Erythroblast (primary cell): Measurements from ENCODE around the gene HSPA5.

Experiments
- DNase-seq, 2 experiments: peaks; one replicate each; lab custom pipeline; 2025; lab: John Stamatoyannopoulos, UW
- GATA1 ChIP-seq: IDR thresholded peaks from 2 replicates; pipeline ENCODE4 v1.6.1; 2011; ENCODE audit warnings: low read depth, mild to moderate bottlenecking, control low read depth, low read length, moderate library complexity
- POLR2A ChIP-seq: IDR thresholded peaks from 2 replicates; pipeline ENCODE4 v1.6.1; 2011; ENCODE audit warnings: mild to moderate bottlenecking, low read length

HSPA5 gene

DNA sequence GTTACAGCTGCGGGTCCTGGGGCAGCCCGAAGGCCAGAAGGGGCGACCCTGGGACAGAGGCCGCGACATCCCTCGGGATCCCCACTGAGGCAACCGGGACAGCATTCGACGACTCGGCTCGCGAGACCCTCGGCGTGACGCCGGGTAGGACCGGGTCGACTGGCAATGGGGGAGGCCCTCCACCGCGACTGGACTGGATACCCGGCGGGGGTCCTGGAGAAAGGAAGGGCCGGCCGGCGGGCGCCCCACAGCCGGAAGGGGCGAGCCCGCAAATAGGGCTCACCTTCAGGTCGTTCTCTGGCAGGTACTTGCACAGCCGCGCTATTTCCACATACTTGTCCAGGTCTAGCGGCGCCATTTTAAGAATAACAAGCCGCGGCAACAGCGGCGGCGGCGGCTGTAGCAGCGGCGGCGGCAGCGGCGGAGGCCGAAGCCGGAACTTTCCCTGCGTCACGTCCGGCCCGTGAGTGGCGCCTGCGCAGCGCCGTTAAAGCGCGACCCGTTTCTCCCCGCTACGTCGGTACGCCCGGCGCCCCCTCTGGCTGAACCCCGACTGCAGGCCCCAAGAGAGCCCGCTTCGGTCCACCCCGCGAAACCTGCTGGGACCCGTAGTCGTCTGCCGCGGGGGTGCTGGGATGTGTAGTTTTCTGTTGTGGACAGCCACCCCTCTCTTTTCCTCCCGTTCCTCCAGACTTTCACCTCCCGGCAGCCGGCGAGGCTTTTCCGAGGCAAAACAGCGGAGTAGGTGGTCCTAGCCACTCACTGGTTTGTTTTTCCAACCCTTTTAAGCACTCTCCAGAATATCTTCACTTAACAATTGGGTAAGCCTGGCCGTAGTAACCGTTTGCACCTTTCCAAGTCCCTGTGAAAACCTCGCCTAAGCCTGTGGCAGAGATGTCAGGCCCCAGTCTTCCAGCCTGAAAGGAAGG lies 51.5 kb downstream of the HSPA5 start, which contains the start of gene PPP6C:
PPP6C (minus strand) TSS at position 443 of the 929 bp plus-strand sequence; CDS start at position 358, 85 bp downstream.
- peak; percentile 98 to 99 for DNase-seq
- peak; percentile 85 for TF ChIP-seq POLR2A
- TF ChIP-seq GATA1 = no peak

DNA sequence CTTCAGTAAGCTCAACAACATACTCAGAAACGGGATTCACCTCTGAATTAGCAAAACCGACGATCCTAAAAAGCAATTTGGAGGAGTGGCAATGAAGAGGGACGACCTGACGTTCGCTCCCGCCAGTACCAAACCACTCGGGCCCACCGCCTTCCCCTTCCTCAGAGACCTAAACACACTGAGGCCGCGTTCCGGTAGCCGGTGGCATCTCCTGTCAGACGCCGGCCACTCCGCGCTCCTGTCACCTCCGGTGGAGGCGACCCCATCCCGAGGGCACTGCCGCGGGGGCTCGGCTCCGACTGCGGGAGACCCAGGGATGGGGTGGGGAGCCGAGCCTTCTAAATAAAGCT lies 52.2 kb downstream of the HSPA5 start:
- TF ChIP-seq GATA1 (no peak), POLR2A (no peak)
- peak; percentile 65 to 75 for DNase-seq
